GM12801 (cell line): ENCODE data around the gene ENOX1.

Experiments
- CTCF ChIP-seq: IDR thresholded peaks from one replicate; pipeline ENCODE4 v1.5.1; 2011; ENCODE audit warnings: control low read depth; ENCODE audit not compliant: insufficient read length; ENCODE audit errors: extremely low read depth

Gene ENOX1

GRCh38 chr13:43305416-43305815, 481.4 kb downstream of the ENOX1 start:
- TF ChIP-seq CTCF = no peak

GRCh38 chr13:43304945-43305344, 481.8 kb downstream of the ENOX1 start:
- no peak for TF ChIP-seq CTCF

GRCh38 chr13:43304449-43304848, 482.3 kb downstream of the ENOX1 start:
- no peak for TF ChIP-seq CTCF

GRCh38 chr13:43303033-43303729, 483.6 kb downstream of the ENOX1 start:
- TF ChIP-seq CTCF = no peak

GRCh38 chr13:43301346-43301969, 485.3 kb downstream of the ENOX1 start:
- no peak for TF ChIP-seq CTCF

- no peak for TF ChIP-seq CTCF
These were observed 485.9 kb downstream of the ENOX1 start for GRCh38 chr13:43300865-43301264.

- TF ChIP-seq CTCF = no peak
These were observed 487.4 kb downstream of the ENOX1 start for GRCh38 chr13:43299374-43299773.
